Fibroblast of skin of left quadriceps (primary cell): ENCODE data around the gene XPO1.
"Not testable (repeated sequence)": the region's sequence is repeated elsewhere in the genome, so short reads cannot be mapped to it uniquely, and the experiment has no call there.

Experiments used
- DNase-seq, 2 experiments: peaks; one replicate each; pipeline ENCODE4 v3.0.0-alpha.2; 2013; ENCODE audit warnings: low read depth in 2 of 2

The XPO1 gene, protein sequence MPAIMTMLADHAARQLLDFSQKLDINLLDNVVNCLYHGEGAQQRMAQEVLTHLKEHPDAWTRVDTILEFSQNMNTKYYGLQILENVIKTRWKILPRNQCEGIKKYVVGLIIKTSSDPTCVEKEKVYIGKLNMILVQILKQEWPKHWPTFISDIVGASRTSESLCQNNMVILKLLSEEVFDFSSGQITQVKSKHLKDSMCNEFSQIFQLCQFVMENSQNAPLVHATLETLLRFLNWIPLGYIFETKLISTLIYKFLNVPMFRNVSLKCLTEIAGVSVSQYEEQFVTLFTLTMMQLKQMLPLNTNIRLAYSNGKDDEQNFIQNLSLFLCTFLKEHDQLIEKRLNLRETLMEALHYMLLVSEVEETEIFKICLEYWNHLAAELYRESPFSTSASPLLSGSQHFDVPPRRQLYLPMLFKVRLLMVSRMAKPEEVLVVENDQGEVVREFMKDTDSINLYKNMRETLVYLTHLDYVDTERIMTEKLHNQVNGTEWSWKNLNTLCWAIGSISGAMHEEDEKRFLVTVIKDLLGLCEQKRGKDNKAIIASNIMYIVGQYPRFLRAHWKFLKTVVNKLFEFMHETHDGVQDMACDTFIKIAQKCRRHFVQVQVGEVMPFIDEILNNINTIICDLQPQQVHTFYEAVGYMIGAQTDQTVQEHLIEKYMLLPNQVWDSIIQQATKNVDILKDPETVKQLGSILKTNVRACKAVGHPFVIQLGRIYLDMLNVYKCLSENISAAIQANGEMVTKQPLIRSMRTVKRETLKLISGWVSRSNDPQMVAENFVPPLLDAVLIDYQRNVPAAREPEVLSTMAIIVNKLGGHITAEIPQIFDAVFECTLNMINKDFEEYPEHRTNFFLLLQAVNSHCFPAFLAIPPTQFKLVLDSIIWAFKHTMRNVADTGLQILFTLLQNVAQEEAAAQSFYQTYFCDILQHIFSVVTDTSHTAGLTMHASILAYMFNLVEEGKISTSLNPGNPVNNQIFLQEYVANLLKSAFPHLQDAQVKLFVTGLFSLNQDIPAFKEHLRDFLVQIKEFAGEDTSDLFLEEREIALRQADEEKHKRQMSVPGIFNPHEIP (N-terminal part only)

DNA sequence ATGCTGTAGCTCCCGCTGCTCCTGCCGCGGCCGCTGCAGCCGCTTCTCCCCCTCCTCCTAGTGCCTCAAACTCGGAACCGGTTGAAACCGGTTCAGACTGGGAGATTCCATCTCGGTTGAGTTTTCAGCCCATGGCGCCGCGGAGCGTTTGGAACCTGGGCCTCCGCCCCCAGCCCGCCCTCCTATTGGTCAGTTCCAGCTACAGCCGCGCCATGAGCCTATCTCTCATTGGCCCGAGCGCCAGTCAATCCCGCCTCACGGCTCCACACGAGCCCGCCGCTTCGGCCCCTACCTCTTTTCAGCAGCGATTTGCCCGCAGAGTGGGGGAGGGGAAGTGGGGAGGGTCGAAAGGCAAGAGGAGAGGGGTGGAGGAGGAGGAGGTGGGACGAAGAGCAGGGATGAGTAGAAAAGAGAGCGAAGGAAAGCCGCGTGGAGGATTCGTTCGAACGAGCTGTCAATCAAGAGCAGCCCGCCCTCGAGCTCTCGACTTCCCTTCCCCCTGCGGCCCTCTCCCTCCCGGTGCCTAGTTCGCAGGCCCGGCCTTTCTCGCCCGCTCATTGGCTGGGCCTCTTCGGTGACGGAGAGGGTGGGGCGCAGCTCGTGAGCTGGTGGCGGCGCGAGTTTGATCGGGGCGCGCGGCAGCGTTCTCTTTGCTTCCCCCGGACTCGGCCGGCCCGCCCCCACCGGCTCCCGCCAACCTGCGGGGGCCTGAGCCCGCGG is at the start of gene XPO1:
Gene XPO1, minus strand, starts transcription at position 157 of the 720 bp plus-strand sequence. CDS start 4,459 bp downstream, outside the sequence.
- peak; percentile 99 to 100 for DNase-seq

DNA sequence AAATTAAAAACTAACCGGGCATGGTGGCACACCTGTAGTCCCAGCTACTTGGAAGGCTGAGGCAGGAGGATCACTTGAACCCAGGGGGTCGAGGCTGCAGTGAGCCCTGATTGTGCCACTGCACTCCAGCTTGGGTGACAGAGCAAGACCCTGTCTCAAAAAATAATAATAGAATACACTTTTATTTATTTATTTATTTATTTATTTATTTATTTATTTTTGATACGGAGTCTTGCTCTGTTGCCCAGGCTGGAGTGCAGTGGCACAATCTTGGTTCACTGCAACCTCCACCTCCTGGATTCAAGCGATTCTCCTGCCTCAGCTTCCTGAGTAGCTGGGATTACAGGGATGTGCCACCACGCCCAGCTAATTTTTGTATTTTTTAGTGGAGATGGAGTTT is 48.8 kb upstream of the XPO1 start:
- DNase-seq, result not testable (repeated sequence)

DNA sequence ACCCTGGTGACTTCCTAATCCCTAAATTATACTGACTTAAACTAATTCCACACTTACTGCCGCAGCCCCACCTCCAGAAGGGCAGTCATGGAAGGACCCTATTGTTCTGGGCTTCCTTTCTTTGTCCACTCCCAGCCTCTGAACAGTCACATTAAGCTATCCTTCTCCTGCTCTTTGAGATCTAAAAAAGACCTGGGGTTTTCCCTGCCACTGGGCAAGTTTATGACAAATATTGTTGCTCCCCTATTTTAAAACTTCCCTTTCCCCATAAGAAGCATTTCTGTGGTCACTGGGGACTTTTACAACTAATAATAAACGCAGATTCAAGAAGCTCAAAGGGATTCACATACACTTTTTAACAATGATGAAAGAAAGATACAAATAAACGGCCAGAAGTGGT is 47.2 kb upstream of the XPO1 start:
- no peak for DNase-seq

DNA sequence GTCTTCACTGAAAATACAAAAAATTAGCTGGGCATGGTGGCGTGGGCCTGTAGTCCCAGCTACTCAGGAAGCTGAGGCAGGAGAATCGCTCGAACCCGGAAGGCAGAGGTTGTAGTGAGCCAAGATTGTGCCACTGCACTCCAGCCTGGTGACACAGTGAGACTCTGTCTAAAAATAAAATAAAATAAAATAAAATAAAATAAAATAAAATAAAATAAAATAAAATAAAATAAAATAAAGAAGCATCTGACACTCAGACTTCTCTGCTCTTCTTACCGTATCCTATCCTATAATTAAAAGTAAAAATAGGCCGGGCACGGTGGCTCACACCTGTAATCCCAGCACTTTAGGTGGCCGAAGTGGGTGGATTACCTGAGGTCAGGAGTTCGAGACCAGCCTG is 46.2 kb upstream of the XPO1 start:
- not testable (repeated sequence) for DNase-seq

DNA sequence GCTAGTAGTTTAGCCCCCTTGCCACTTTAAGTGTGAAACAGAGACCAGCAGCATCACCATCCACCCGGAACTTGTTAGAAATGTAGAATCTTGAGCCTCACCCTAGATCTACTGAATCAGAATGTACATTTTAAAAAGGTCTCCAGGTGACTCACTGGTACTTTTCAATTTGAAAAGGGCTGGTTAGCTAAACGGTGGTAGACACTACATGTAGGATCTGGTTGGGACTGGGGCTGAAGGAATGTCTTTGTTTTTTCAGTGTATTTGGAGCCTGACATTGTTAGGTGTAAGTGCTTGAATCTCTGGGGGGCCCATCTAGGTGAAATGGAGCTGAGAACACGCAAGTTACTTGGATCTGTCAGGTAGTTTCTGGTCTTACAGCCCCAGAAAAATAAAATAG is 44.0 kb upstream of the XPO1 start:
- no peak for DNase-seq

DNA sequence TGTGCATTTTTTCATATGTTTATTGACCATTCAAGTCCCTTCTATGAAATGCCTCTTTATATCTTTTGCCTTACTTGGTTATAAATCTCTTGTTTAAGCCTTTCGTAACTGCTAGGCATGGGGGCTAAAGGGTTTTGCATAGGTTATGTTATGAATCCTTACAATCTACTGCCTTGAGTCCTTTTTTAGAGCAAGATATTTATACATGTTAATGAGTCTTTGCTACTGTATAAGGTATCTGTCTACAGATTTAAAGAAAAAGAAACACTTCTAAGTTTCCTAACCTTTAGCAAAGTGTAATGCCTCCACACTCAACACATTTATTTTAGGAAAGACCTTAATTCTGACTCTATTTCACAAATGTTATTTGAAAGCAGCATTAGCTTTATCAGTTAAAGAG is 43.6 kb upstream of the XPO1 start:
- no peak for DNase-seq

DNA sequence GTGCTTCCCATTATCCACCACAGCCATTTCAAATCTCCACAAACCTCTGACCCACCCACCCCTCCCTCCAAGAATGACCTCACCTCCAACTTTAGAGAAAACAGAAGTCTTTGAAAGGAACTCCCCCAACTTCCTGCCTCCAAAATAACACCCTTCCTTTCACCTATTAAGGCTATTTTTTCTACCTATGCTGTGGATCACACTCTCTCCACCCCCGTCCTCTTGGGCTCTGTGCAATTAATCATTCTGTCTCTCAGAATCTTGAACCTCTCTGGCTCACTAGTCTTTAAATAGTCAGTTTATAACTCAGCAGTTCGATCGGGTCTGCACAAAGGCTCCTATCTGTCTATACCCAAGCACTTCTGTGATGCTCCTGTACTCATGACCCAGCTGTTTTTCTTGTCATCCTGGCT is 37.3 kb upstream of the XPO1 start:
- no peak for DNase-seq

DNA sequence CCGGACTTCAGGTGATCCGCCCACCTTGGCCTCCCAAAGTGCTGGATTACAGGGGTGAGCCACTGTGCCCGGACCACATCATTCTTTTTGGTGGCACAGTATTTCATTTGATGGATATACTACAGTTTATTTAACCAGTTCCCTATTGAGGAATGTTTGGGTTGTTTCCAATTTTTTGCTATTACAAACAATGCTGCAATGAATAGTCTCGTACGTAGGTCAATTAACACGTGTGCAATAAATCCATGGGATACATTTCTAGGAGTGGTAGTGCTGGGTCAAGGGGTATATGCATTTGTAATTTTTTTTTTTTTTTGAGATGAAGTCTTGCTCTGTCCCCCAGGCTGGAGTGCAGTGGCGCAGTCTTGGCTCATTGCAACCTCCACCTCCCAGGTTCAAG is 28.4 kb upstream of the XPO1 start:
- no peak for DNase-seq

DNA sequence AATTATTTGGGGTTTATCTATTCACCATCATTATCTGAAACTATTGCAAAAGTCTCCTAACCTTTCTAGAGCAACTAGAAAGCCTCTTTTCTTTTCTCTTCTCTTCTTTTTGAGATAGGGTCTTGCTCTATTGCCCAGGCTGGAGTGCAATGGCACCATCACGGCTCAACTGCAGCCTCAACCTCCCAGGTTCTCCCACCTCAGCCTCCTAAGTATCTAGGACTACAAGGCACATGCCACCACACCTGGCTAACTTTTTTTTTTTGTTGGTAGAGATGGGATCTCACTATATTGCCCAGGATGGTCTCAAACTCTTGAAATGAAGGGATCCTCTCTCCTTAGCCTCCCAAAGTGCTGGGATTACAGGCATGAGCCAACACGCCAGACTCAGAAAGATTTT is 24.5 kb upstream of the XPO1 start:
- no peak for DNase-seq

DNA sequence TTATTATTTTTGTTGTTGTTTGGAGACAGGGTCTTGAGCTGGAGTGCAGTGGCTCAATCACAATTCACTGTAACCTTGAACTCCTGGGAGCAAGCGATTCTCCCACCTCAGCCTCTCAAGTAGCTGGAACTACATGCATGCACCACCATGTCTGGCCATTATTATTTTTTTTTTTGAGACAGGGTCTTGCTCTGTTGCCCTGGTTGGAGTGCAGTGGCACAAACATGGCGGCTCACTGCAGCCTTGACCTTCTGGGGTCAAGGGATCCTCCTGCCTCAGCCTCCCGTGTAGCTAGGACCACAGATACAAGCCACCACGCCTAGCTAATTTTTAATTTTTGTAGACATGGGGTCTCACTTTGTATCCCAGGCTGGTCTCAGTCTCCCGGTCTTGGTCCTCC is 20.0 kb upstream of the XPO1 start:
- DNase-seq, result no peak

DNA sequence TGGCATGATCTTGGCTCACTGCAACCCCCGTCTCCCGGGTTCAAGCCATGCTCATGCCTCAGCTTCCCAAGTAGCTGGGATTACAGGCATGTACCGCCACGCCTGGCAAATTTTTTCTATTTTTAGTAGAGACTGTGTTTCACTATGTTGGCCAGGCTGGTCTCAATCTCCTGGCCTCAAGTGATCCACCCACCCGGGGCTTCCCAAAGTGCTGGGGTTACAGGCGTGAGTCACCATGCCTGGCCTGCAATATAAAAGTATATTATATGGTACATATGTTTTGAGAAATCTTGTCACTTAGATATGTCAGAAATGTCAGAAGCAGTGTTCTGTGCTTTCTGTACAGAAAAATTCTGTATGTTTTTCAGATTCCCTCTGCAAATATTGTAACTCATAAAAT is 19.2 kb upstream of the XPO1 start:
- no peak for DNase-seq

DNA sequence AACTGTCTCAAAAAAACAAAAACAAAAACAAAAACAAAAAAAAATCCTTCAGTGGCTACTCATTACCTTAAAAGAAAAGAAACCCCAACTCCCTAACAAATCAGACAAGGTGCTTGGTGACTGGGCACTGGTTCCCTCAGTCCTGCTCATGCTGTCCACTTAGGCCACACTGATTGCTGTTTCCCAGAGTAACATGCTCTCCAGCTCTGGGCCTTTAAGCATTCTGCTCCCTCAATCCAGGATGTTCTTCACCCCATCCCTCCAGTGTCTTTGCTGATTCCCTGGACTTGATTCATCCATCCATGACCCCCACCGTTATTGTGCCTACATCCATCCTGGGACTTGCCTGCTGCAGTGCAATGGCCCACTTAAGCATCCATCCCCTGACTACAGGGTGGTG is 16.4 kb upstream of the XPO1 start:
- no peak for DNase-seq

DNA sequence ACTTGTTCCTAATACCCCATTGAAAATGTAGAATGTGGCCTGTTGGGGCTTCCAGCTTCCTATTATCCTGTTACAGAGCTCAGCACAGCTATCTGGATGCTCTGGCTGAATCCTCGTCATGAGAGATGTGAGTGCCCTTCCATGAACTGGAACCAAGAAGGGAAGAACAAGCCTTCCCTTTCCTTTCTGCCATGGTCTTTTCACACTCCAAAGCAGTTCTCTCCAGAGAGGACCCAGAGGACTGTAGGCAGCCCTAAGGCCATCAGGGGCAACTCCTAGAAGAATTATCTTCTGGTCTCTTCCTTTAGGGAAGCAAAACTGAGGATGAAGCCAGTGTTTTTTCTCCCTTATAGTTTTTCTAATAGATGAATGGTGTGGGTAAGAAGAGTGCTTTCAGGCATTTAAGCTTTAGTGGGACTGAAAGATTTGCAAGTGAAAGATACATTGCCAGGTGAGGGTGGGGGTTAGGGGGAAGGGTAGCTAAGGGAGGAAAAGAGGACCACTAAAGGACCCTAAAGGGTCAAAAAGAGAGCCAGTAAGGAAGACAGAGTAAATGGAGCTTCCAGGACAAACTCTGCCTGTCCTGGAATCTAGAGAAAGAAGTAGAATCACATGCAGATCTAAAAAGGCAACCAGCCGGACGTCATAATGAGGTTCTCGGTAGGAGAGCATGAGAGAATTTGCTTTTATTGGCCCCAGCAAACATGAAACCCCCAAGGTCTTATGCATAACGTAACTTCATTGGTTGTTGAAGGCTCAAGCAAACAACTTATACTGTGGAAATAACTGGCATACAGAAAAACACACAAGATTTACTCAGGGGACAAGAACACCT is 12.4 kb upstream of the XPO1 start:
- DNase-seq, result no peak

DNA sequence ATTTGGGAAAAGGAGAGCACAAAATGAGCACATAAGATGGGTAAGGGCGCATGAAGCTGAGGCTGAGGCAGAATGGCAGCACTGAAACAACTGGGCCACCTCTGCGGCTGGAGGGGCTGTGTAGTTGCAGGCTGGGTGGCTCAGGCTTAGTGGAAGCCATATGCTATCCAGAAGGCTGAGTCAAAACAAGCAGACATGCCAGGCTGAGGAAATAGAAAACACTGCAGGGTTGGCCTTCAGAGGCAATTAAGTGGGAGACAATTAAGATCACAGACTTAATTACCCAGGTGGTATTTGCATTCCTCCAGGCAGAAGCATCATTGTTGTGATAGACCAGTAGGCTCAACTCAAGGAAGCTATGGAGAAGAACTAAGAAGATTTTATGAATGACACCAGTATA is 11.4 kb upstream of the XPO1 start:
- DNase-seq, result no peak

DNA sequence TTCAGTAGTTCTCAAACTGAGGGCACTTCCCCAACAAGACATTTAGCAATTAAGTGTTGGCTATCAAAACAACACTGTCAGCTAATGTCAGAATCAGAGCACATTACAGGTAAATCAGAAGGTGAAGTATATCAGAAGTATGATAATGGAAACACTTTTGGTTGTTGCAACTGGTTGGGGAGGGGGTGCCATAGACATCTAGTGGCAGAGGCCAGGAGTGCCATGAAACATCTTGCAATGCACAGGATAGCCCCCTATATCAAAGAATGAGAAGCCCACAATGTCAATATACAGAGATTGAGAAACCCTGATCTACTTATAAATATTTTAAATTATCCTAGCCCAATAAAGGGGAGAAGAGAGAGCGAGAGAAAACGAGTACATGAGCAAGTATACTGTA is 4.9 kb upstream of the XPO1 start:
- no peak for DNase-seq

DNA sequence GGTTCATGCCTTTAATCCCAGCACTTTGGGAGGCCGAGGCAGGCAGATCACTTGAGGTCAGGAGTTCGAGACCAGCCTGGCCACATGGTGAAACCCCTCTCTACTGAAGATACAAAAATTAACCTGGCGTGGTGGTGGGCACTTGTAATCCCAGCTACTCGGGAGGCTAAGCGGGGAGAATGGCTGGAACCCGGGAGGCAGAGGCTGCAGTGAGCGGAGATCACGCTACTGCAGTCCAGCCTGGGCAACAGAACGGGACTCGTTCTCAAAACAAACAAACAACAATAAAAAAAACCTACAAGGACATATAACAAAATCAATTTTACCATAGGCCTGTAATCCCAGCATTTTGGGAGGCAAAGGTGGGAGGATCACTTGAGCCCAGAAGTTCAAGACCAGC is 2.0 kb upstream of the XPO1 start:
- DNase-seq, result not testable (repeated sequence)

DNA sequence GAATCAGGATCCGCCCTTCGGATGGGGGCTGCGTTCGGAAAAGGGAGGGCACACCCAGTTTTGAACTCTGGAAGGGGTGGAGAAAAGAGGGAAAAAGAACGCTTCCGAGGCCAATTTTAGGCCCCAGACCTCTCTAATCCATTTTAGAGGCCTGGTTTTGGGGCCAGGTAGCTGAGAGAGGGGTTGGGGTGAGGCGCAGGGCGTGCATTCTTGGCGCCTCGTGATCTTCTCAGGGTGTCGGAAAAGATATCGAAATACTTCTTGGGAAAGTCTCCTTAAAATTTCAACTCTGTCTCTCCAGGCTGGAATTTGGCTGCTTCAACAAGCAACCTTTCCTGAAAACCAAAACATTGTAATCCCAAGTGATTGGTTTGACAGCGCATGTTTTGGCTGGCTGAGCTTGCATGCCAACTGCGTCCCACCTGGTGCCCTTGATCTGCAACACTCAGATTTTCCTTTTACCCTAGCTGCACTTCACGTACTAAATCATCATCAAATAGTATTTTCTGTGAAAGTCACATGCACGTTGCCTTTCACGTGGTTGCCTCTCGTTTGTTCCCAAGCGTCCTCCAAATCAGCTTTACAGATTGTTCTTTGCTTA is 864 bp upstream of the XPO1 start:
- DNase-seq, result no peak

DNA sequence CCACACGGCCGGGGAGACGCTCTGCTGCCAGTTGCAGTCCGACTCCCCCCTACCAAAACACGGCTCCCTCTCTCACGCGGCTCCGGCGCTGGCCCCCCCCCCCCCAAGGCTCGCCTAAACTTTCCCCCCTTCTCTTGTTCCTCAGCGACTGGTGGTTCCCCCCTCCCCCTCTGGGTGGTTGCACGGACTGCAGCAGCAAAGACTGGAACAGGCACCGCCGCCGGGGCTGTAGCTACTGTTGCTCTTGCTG is 281 bp downstream of the XPO1 start:
- DNase-seq, result no peak

DNA sequence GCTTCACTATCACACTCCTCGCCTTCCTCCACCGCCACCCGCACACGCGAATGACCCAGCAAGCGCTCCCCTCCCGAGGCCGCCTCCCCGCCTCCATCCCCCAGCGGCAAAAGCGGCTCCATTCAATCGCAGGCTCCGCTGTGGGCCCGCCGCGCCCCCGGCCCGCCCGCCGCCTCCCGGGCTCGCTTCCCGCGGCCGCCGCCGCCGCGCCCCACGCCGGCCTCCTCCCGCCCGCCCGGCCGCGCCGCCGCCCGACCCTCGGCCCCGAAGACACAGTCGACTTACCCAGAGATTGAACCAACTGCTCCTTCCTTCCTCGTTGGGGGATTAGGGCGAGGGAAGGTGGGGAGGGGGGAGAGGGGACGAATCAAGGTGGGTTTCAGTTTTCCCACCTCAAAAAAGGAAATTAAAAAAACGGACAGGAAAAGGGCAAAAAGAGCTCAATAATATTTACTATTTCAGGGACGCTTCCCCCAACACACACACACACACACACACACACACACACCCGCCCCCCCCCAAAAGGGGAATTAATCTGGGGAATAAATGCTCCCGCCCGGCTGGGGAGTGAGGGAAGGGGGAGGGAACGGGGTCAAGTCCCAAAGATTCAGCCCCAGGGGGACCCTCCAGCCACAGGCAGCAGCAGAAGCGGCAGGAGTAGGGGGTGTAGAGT is 743 bp downstream of the XPO1 start:
- no peak for DNase-seq

DNA sequence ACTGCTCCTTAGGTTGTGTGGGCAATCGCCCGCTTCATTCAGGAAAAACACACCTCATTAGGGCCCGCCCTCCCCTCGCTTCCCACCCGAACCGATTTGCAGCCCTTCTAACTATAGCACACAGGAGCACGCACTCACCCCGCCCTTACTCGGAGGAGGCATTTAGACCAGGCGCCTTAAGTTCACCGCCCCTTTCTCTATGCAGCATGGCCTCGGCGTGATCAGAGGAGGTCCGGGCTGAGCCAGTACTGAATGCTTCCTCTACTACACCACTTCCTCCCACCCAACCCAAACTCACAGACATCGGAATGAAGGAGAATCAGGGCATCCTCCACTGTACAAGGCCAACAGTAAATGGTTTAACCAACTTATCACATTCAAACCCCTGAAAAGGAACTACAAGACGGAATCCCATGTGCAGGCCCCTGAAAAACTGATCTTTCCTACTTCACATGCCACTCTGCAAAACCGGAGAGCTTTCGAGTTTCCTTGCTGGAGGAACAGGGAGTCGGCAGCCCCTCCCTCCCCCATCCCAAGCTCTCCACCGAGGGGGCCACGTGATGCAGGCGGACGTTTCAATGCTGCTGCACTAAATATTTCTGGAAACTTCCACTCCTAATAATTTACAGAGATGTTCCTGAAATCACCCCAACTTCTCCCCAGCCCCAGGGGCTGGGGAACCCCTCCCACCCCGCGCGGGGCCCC is 1.4 kb downstream of the XPO1 start:
- DNase-seq, result peak; percentile 50 to 53
